Activated CD8-positive, alpha-beta memory T cell treated with anti-CD3 and anti-CD28 coated beads, Interleukin-2, amount 50 U/mL, for 4 hours (primary cell): ENCODE data around the gene PPP5C.
A peak's percentile ranks its signal among the peaks of the same experiment; 100 is the strongest.
"Not testable (repeated sequence)": the region's sequence is repeated elsewhere in the genome, so short reads cannot be mapped to it uniquely, and the experiment has no call there.

Experiments
- DNase-seq: peaks from one replicate; pipeline ENCODE4 v3.0.0-alpha.2; 2020

Gene PPP5C, protein sequence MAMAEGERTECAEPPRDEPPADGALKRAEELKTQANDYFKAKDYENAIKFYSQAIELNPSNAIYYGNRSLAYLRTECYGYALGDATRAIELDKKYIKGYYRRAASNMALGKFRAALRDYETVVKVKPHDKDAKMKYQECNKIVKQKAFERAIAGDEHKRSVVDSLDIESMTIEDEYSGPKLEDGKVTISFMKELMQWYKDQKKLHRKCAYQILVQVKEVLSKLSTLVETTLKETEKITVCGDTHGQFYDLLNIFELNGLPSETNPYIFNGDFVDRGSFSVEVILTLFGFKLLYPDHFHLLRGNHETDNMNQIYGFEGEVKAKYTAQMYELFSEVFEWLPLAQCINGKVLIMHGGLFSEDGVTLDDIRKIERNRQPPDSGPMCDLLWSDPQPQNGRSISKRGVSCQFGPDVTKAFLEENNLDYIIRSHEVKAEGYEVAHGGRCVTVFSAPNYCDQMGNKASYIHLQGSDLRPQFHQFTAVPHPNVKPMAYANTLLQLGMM

GRCh38 chr19:46346821-46347571, at the start of gene PPP5C:
PPP5C (plus strand) TSS chr19:46347087; CDS start chr19:46347097, 10 bp downstream.
- peak; percentile 85 for DNase-seq

- DNase-seq: no peak
These were observed 49.0 kb upstream of the PPP5C start for GRCh38 chr19:46297700-46298478.

GRCh38 chr19:46298479-46299003, 48.3 kb upstream of the PPP5C start:
- no peak for DNase-seq

DNA sequence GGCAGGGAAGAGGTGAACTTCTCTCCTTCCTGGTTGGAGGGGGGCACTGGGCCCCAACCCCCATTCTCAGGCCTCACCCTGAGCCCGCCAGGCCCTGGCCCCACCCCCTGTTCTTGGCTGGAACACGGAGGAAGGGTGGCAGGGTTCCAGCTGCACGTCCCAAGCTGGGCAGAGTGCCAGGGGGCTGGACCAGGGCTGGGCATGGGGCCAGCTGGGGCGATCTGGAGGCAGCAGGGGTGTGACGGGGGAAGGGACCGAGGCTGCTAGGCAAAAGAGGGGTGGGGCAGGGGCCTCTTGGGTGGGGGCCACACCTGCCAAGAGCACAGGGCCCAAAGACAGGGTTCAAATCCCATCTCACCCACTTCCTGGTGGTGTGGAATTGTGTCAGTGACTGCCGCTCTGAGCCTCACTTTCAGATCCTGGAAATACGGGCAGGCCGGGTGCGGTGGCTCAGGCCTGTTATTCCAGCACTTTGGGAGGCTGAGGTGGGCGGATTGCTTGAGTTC, 47.8 kb upstream of the PPP5C start:
- no peak for DNase-seq

- DNase-seq: no peak
These were observed 47.2 kb upstream of the PPP5C start for GRCh38 chr19:46299695-46300094.

DNA sequence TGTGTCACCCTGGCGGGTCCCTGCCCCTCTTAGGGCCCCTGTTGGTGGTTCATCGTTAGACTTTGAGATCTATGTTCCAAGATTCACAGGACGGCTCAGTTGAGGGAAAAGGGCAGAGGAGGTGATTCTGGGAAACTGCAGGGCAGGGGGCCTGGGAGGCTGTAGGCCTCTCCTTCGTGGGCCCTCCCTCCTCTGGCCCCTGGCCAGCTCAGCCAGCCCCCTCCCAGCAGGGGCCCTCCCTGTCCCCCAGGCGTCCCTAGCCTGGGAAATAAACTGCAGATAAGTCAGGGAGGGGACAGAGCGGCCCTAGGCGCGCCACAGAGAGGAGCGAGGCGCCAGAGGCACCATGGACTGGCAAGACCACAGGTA, 43.6 kb upstream of the PPP5C start:
- DNase-seq: no peak

- no peak for DNase-seq
These were observed 43.0 kb upstream of the PPP5C start for GRCh38 chr19:46303691-46304397.

GRCh38 chr19:46306501-46306900, 40.4 kb upstream of the PPP5C start:
- DNase-seq: no peak

GRCh38 chr19:46308510-46308909, 38.4 kb upstream of the PPP5C start:
- no peak for DNase-seq

DNA sequence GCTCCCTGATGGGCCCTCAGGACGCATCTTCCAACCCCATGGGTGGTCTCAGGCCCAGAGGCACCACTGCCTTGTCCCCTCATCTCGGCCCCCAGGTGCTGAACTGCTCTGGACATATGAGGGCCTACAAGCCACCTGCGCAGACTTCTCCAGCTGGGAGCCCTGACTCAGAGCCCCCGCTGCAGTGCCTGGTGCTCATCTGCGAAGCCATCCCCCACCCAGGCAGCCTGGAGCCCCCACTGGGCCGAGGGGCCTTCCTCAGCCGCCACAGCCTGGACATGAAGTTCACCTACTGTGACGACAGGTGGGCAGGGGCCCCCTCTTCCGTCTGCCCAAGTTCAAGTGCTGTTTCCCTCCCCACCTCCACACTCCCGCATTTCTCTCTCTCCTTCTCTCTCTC, 37.8 kb upstream of the PPP5C start:
- no peak for DNase-seq

- no peak for DNase-seq
These were observed 35.4 kb upstream of the PPP5C start for GRCh38 chr19:46311444-46311843.

- not testable (repeated sequence) for DNase-seq
These were observed 33.1 kb upstream of the PPP5C start for GRCh38 chr19:46313540-46314469.

GRCh38 chr19:46317339-46317738, 29.5 kb upstream of the PPP5C start:
- DNase-seq: no peak

DNA sequence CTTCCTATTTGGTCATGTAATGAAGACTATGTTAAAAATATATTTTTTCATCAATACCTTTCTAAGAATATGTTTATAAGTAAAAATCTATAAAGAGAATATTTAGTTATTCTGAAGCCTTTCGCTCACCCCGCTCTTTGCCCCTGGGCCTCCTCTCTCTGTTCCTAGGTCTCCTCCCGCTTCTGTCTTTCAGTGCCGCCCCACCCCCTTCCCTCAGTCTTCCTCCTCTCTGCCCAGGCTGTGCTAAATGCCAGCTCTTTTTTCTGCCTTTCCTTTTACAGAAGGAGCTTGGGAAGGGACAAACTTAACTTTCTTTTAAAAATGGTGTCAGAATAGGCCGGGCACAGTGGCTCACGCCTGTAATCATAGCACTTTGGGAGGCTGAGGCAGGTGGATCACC, 27.3 kb upstream of the PPP5C start:
- DNase-seq: no peak

GRCh38 chr19:46320559-46320958, 26.3 kb upstream of the PPP5C start:
- no peak for DNase-seq

DNA sequence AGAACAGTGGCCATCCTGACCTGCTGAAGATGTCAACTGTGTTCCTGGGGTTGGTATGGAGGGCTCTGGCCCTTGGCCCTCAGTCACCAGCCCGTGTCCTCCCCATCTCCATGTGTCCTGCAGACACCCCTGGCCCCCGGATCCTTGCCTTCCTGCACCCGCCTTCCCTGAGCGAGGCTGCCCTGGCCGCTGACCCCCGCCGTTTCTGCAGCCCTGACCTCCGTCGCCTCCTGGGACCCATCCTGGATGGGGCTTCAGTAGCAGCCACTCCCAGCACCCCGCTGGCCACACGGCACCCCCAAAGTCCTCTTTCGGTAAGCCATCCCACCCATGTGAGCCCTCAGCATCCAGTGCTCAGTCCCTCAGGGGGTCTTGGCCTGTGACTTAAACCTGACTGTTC, 25.2 kb upstream of the PPP5C start:
- DNase-seq: no peak

DNA sequence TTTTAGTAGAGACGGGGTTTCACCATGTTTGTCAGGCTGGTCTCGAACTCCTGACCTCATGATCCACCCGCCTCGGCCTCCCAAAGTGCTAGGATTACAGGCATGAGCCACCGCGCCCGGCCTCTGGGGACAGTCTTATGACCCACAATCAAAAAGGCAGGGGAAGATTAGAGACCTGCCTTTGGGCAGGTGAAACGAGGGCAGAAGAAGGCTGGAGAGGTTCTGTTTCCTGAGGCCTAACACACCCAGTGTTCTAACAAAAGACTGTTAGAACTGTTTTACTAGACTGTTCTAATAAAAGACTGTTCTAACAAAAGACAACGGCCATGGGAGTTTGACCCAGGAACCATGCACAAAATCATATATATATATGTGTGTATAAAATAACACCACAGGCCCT, 23.7 kb upstream of the PPP5C start:
- DNase-seq: not testable (repeated sequence)

- no peak for DNase-seq
These were observed 22.6 kb upstream of the PPP5C start for GRCh38 chr19:46324277-46324676.

GRCh38 chr19:46326608-46327007, 20.3 kb upstream of the PPP5C start:
- DNase-seq: no peak

GRCh38 chr19:46328079-46328478, 18.8 kb upstream of the PPP5C start:
- DNase-seq: no peak

DNA sequence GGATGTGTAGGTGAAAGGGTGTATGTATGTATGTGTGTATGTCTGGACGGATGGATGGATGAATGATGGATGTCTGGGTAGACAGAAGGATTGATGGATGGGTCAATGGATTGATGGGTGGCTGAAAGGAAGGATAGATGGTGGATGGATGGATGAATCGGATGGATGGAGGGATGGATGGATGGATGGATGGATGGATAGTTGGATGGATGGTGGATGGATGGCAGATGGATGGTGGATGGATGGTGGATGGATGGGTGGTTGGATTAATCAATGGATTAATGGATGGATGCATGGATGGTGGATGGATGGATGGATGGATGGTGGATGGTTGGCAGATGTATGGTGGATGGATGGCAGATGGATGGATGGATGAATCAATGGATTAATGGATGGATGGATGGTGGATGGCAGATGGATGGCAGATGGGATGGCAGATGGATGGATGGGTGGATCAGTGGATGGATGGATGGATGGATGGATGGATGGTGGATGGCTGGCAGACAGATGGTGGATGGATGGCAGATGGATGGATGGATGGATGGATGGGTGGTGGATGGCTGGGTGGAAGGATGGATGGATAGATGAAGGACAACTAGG, 16.5 kb upstream of the PPP5C start:
- DNase-seq: no peak
